H7 (cell line): ENCODE data around the gene TMEM163. TPM values are rescaled to one million over a fixed set of nuclear protein-coding genes. Genes with fewer than 3 reads are reported as not detected.
"Not testable (repeated sequence)": the region's sequence is repeated elsewhere in the genome, so short reads cannot be mapped to it uniquely, and the experiment has no call there.

ENCODE experiments used
- DNase-seq: peaks from one replicate; pipeline ENCODE4 v3.0.0; 2012
- H3K27me3 ChIP-seq: 2 replicates; pipeline ENCODE4 v1.6.0; 2011; ENCODE audit warnings: mild to moderate bottlenecking, low read length; ENCODE audit not compliant: control insufficient read depth, insufficient read depth
- H3K36me3 ChIP-seq: replicated peaks from 2 replicates; pipeline ENCODE4 v1.5.1; 2011; ENCODE audit warnings: low read length; ENCODE audit not compliant: control insufficient read depth, insufficient read depth
- H3K4me3 ChIP-seq: 2 replicates; pipeline ENCODE4 v1.5.1; 2011; ENCODE audit warnings: low read depth, mild to moderate bottlenecking, control low read depth, low read length, moderate library complexity; ENCODE audit not compliant: insufficient read depth
- total RNA-seq: library from RNA; depleted of rRNA; stranded (reverse); fragments of >200 nt; shearing (Covaris generic); gene quantifications from 2 replicates; pipeline ENCODE4 v1.2.3, GENCODE V29; 2014

TMEM163 gene
- total RNA-seq, 1 experiment from 2014 or later = 0.14 TPM

DNA sequence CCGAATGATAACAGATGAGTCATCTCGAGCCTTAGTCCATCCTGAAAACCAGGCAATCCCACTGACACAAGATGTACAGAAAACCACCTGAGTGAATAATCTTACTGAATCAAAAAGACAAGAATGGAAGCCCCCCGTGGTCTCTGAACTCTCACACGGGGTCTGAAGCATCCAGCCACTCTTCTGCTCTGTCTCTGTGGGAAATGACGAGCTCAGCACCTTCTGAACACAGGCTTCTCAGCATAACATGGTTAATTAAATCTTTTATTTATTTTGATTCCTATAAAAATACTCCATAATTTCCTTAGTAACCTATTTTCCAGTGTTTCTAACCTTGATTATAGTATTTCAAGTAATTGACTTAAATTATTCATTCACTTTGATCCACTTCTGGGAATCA lies 203.7 kb downstream of the TMEM163 start:
- H3K4me3 ChIP-seq = no peak overlapping the region
- DNase-seq = no peak
- no peaks in the 10 kb centered on the region for H3K27me3 ChIP-seq
- H3K36me3 ChIP-seq = no peaks in the 10 kb centered on the region

DNA sequence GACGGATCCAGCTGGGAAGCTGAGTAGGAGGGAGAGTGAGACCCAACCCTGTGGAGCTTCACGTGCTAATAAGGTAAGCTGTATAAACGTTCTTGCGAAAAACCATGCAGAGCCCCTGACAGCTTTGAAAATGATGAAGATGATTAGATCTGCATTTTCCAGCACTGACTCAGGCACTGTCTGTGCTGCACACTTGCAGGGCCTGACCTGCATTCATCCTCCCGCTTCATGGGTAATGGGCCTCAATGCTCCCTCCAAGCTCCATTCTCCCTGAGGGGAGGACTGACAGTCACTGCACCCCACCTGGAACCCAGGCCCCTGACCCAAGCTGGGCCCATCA lies 205.4 kb downstream of the TMEM163 start:
- H3K27me3 ChIP-seq = no peaks in the 10 kb centered on the region
- no peaks in the 10 kb centered on the region for H3K36me3 ChIP-seq
- DNase-seq = no peak
- H3K4me3 ChIP-seq = no peak overlapping the region

- Histone ChIP-seq H3K36me3 (no peaks in the 10 kb centered on the region), H3K4me3 (no peak overlapping the region), H3K27me3 (no peaks in the 10 kb centered on the region)
- no peak for DNase-seq
Measured at GRCh38 chr2:134512734-134513464, 205.9 kb downstream of the TMEM163 start.

GRCh38 chr2:134508391-134508790 lies 210.4 kb downstream of the TMEM163 start:
- DNase-seq = no peak
- H3K36me3 ChIP-seq = no peaks in the 10 kb centered on the region
- no peak overlapping the region for H3K4me3 ChIP-seq

DNA sequence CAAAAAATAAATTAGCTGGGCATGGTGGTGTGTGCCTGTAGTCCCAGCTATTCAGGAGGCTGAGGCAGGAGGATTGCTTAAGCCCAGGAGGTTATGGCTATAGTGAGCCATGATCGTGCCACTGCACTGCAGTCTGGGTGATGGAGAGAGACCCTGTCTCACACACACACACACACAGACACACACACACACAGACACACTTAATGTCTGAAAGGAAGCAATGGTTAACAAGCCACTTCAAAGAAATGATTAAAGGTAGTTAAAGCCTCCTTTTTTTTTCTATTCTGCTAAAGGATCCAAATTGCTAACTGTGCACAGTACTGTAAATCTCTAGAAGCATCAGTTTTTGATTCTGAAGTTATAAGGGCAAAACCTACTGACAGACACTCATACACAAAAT lies 211.1 kb downstream of the TMEM163 start:
- H3K36me3 ChIP-seq = no peaks in the 10 kb centered on the region
- no peak for DNase-seq
- no peak overlapping the region for H3K4me3 ChIP-seq
- no peaks in the 10 kb centered on the region for H3K27me3 ChIP-seq

More at GRCh38 chr2:134508391-134508790, 210.4 kb downstream of the TMEM163 start:
- no peaks in the 10 kb centered on the region for H3K27me3 ChIP-seq

- not testable (repeated sequence) for H3K4me3 ChIP-seq, DNase-seq, H3K27me3 ChIP-seq, H3K36me3 ChIP-seq
Measured at GRCh38 chr2:134507159-134507558, 211.6 kb downstream of the TMEM163 start.

- H3K27me3 ChIP-seq = no peaks in the 10 kb centered on the region
- DNase-seq = no peak
- no peaks in the 10 kb centered on the region for H3K36me3 ChIP-seq
- no peak overlapping the region for H3K4me3 ChIP-seq
Measured at GRCh38 chr2:134505446-134505845, 213.4 kb downstream of the TMEM163 start.

GRCh38 chr2:134504586-134505336 lies 214.0 kb downstream of the TMEM163 start:
- Histone ChIP-seq H3K4me3 (no peak overlapping the region), H3K36me3 (no peaks in the 10 kb centered on the region), H3K27me3 (no peaks in the 10 kb centered on the region)
- no peak for DNase-seq

DNA sequence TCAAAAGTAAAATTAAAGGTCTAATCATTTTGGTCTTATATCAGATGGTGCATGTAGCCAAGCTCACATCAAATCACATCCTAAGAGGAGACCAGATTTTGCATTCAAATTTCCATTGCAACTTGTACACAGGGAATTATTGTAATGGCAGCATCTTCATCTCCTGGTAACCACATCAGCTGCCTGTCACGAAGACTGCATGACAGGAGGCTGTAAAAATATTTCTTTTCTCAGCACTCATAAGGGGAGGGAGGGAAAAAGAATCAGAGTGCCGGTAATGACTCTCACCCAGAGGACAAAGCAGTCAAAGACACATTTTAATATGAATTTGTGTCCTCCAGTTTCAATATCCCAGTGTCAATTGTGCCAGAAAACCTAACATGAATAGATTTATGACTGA lies 216.7 kb downstream of the TMEM163 start:
- no peaks in the 10 kb centered on the region for H3K36me3 ChIP-seq
- H3K4me3 ChIP-seq = no peak overlapping the region
- no peaks in the 10 kb centered on the region for H3K27me3 ChIP-seq
- no peak for DNase-seq

GRCh38 chr2:134501476-134502091 lies 217.2 kb downstream of the TMEM163 start:
- Histone ChIP-seq H3K36me3 (no peaks in the 10 kb centered on the region), H3K4me3 (no peak overlapping the region)
- no peak for DNase-seq

GRCh38 chr2:134500211-134500935 lies 218.4 kb downstream of the TMEM163 start:
- Histone ChIP-seq H3K4me3 (no peak overlapping the region), H3K27me3 (no peaks in the 10 kb centered on the region), H3K36me3 (no peaks in the 10 kb centered on the region)
- peak; percentile 26 for DNase-seq

More at GRCh38 chr2:134501476-134502091, 217.2 kb downstream of the TMEM163 start:
- no peaks in the 10 kb centered on the region for H3K27me3 ChIP-seq

DNA sequence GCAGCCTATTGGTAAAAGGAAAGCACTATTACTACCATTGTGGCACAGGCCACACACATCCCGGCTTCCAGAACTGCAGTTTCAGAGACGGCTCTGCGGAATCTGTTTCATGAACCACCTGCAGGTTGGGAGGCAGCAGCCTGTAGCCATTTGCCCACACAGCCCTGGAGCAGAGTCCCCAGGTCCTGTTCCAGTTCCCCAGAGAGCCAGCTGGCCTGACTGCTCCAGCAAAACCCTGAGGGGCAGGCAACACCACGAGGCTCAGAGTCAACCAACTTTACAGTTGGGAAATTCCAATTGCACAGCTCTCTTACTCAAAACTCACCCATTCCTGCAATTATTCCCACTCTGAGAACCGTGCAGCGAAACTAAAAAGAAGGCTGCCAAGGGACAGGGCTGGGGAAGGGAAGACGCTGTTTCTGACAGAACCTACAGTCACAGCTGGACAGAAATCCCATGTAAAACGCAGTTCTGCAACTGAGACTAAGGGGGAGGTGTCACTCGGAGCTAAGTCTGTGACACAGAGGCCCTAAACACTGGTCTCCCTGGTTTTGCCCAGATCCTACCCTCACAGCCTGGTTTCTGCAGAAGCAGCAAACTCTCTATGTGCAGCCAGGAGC lies 219.4 kb downstream of the TMEM163 start:
- H3K4me3 ChIP-seq = no peak overlapping the region
- H3K27me3 ChIP-seq = no peaks in the 10 kb centered on the region
- no peaks in the 10 kb centered on the region for H3K36me3 ChIP-seq
- DNase-seq = no peak

DNA sequence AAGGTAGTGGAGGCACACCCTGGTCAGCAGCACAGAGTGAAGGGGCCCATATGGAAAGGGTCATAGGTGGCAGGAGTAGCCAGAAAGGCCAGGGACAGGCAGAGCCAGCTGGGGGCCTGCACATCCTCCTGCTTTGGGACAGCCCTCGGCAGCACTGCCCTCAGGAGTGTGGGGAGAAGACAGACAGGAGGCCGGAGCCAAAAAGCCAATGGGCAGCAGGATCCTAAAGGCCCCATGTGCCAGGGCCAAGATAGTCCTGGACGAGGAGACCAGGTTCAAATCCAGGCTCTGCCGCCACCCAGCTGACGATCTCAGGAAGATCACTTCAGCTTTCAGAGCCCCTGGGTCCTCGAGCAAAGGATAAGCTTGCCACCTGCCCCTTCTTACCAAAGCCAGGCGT lies 220.1 kb downstream of the TMEM163 start:
- no peaks in the 10 kb centered on the region for H3K36me3 ChIP-seq
- no peaks in the 10 kb centered on the region for H3K27me3 ChIP-seq
- no peak for DNase-seq
- H3K4me3 ChIP-seq = no peak overlapping the region

GRCh38 chr2:134493797-134494196 lies 225.0 kb downstream of the TMEM163 start:
- Histone ChIP-seq H3K27me3 (no peaks in the 10 kb centered on the region), H3K36me3 (no peaks in the 10 kb centered on the region), H3K4me3 (no peak overlapping the region)
- no peak for DNase-seq
